A549 (cell line): ENCODE results near the gene OSBPL3. TPM values are rescaled to one million over a fixed set of nuclear protein-coding genes. Genes with fewer than 3 reads are reported as not detected.

Source experiments
- ATAC-seq, 2 experiments: fragments of 200-7000 bp in 1 of 2; fragments of >200 bp in 1 of 2; cut with Nextera tagmentation in 1 of 2; cut with Tn5 transposase in 1 of 2; 3 replicates each; pipeline versions ENCODE4 v1.8.0 to v1.9.1; 2018 to 2020; ENCODE audit warnings: mild to moderate bottlenecking in 1 of 2, moderate library complexity in 1 of 2
- CTCF ChIA-PET: fragments of 300-600 bp; sonication (Branson Sonifier 250); formaldehyde crosslinking; extraction: SDS; loops from one replicate; lab custom pipeline; 2021; ENCODE audit warnings: antibody characterized with exemption, inconsistent platforms; lab: Yijun Ruan, JAX
- POLR2A ChIA-PET: fragments of 350-600 bp; formaldehyde crosslinking; extraction: SDS; loops from one replicate; lab custom pipeline; 2021; ENCODE audit warnings: antibody characterized with exemption, inconsistent platforms; lab: Yijun Ruan, JAX
- DNase-seq, 2 experiments: peaks; one replicate each; pipeline versions ENCODE4 v3.0.0 to v3.0.0-alpha.2; 2011 to 2016; ENCODE audit warnings: low read depth in 1 of 2, low spot score in 1 of 2
- FAIRE-seq: peaks from 2 replicates; lab custom pipeline; 2011; peaks lifted over from hg19 to GRCh38; lab: Jason Lieb, UNC
- H3K27ac ChIP-seq, 2 experiments: fragments of >200 bp; sonication (Bioruptor Twin); formaldehyde crosslinking; 3 replicates each; pipeline ENCODE4 v1.5.1; 2016 to 2017
- H3K4me1 ChIP-seq: fragments of >200 bp; sonication (Bioruptor Twin); formaldehyde crosslinking; 3 replicates; pipeline ENCODE4 v1.6.1; 2016
- H3K4me2 ChIP-seq: fragments of >200 bp; sonication (Bioruptor Twin); formaldehyde crosslinking; 3 replicates; pipeline ENCODE4 v1.6.1; 2016
- H3K4me3 ChIP-seq: fragments of >200 bp; sonication (Bioruptor Twin); formaldehyde crosslinking; 3 replicates; pipeline ENCODE4 v1.5.1; 2016
- H3K9me3 ChIP-seq: fragments of >200 bp; sonication (Bioruptor Twin); formaldehyde crosslinking; 3 replicates; pipeline ENCODE4 v1.6.1; 2016
- ATOH8 ChIP-seq: fragments of 250-450 bp; sonication (Bioruptor Pico); IDR thresholded peaks from 2 replicates; pipeline ENCODE4 v1.5.0; 2020; ENCODE audit warnings: low read depth, mild to moderate bottlenecking, moderate library complexity
- BCL3 ChIP-seq: fragments of >200 bp; sonication (Bioruptor Twin); formaldehyde crosslinking; IDR thresholded peaks from 3 replicates; pipeline ENCODE4 v1.6.1; 2016
- CBX2 ChIP-seq: fragments of 200-600 bp; sonication (generic); IDR thresholded peaks from 2 replicates; pipeline ENCODE4 v1.6.1; 2016; ENCODE audit warnings: low read depth, mild to moderate bottlenecking, borderline replicate concordance
- CEBPB ChIP-seq, 2 experiments: fragments of >200 bp in 1 of 2; sonication (Bioruptor Twin) in 1 of 2; formaldehyde crosslinking in 1 of 2; IDR thresholded peaks; 2 replicates each; pipeline ENCODE4 v1.6.1; 2012 to 2016
- CHD2 ChIP-seq: fragments of 150-350 bp; IDR thresholded peaks from 2 replicates; pipeline ENCODE4 v1.6.1; 2014; ENCODE audit warnings: low read length; ENCODE audit not compliant: partially characterized antibody
- ELK1 ChIP-seq: fragments of 150-350 bp; IDR thresholded peaks from 2 replicates; pipeline ENCODE4 v1.6.1; 2014; ENCODE audit warnings: low read depth, mild to moderate bottlenecking, low read length
- FOSL2 ChIP-seq, 2 experiments: fragments of 450-650 bp in 1 of 2; fragments of >200 bp in 1 of 2; sonication (Bioruptor Twin) in 1 of 2; formaldehyde crosslinking; IDR thresholded peaks; 2 replicates each; pipeline versions ENCODE4 v1.5.0 to v1.6.1; 2016 to 2020; ENCODE audit warnings: mild to moderate bottlenecking in 1 of 2, moderate library complexity in 1 of 2
- FOXS1 ChIP-seq: fragments of 250-450 bp; sonication (Bioruptor Pico); IDR thresholded peaks from 2 replicates; pipeline ENCODE4 v1.5.0; 2020; ENCODE audit warnings: mild to moderate bottlenecking, moderate library complexity
- HDAC2 ChIP-seq: fragments of 200-600 bp; sonication (generic); IDR thresholded peaks from 2 replicates; pipeline ENCODE4 v1.6.1; 2016
- HES2 ChIP-seq: fragments of >200 bp; sonication (Bioruptor Twin); formaldehyde crosslinking; IDR thresholded peaks from 2 replicates; pipeline ENCODE4 v1.6.1; 2016
- HMGXB4 ChIP-seq: fragments of 250-450 bp; sonication (Bioruptor Pico); IDR thresholded peaks from 2 replicates; pipeline ENCODE4 v1.5.0; 2021; ENCODE audit warnings: mild to moderate bottlenecking, moderate library complexity, borderline replicate concordance
- HOXB13 ChIP-seq: fragments of 250-450 bp; sonication (Bioruptor Pico); IDR thresholded peaks from 2 replicates; pipeline ENCODE4 v1.5.0; 2020; ENCODE audit warnings: low read depth, mild to moderate bottlenecking, moderate library complexity
- JUNB ChIP-seq: fragments of >200 bp; sonication (Bioruptor Twin); formaldehyde crosslinking; IDR thresholded peaks from 2 replicates; pipeline ENCODE4 v1.6.1; 2016
- MAFK ChIP-seq: fragments of 450-650 bp; IDR thresholded peaks from 2 replicates; pipeline ENCODE4 v1.6.1; 2014; ENCODE audit not compliant: partially characterized antibody
- MAZ ChIP-seq: fragments of 150-350 bp; IDR thresholded peaks from 2 replicates; pipeline ENCODE4 v1.6.1; 2014; ENCODE audit warnings: antibody characterized with exemption, low read depth, low read length, borderline replicate concordance
- NR3C1 ChIP-seq: fragments of >200 bp; sonication (Bioruptor Twin); formaldehyde crosslinking; IDR thresholded peaks from 3 replicates; pipeline ENCODE4 v1.6.1; 2017
- PBX3 ChIP-seq: IDR thresholded peaks from 2 replicates; pipeline ENCODE4 v1.6.1; 2012
- PHF8 ChIP-seq: fragments of 200-600 bp; sonication (generic); IDR thresholded peaks from 2 replicates; pipeline ENCODE4 v1.6.1; 2016; ENCODE audit warnings: low read depth, mild to moderate bottlenecking, antibody characterized with exemption, moderate library complexity, borderline replicate concordance
- POLR2AphosphoS2 ChIP-seq: conservative IDR thresholded peaks from 2 replicates; pipeline ENCODE4 v1.6.1; 2012; ENCODE audit warnings: low read length, improper control_type of control experiment, inconsistent platforms
- RARB ChIP-seq: fragments of 250-450 bp; sonication (Bioruptor Pico); IDR thresholded peaks from 2 replicates; pipeline ENCODE4 v1.8.0; 2021; ENCODE audit warnings: mild to moderate bottlenecking, moderate library complexity
- RFX5 ChIP-seq: fragments of 450-650 bp; IDR thresholded peaks from 2 replicates; pipeline ENCODE4 v1.7.1; 2014; ENCODE audit warnings: antibody characterized with exemption, mild to moderate bottlenecking, moderate library complexity
- SMC3 ChIP-seq: fragments of >200 bp; sonication (Bioruptor Twin); formaldehyde crosslinking; IDR thresholded peaks from 3 replicates; pipeline ENCODE4 v1.6.1; 2018; ENCODE audit warnings: inconsistent platforms
- ZNF302 ChIP-seq: fragments of 250-450 bp; sonication (Bioruptor Pico); IDR thresholded peaks from 2 replicates; pipeline ENCODE4 v1.9.0; 2021; ENCODE audit warnings: inconsistent platforms, mild to moderate bottlenecking, moderate library complexity
- WGBS: methylation state at CpG from one replicate; pipeline ENCODE4 v1.1.6; 2017; ENCODE audit errors: missing lambda C conversion rate; 5-methylcytosine and 5-hydroxymethylcytosine counted together
- polyA plus RNA-seq, 4 experiments: library from polyadenylated mRNA; depleted of rRNA in 3 of 4; stranded (reverse); fragments of >200 nt; fragmentation: RNase III in 1 of 4; extraction: RNeasy Plus Mini Kit Qiagen cat#74134 plus additional on column Dnase treatment in 1 of 4; gene quantifications; 2 replicates in 3 of 4; 3 replicates in 1 of 4; pipeline ENCODE4 v1.2.3, GENCODE V29; 2011 to 2017

Gene OSBPL3
- polyA plus RNA-seq, 2 of the 4 experiments (the other 2 are of a cell fraction) = 10.9 to 17.4 TPM

- TF ChIP-seq PHF8 = no peak
- no peak for TF ChIP-seq HMGXB4 (CRISPR knock-in tag)
- TF ChIP-seq ATOH8 (CRISPR knock-in tag) = no peak
- no peak for TF ChIP-seq FOSL2 (IDR thresholded peaks at IDR 0.05)
- no peak for TF ChIP-seq FOSL2 (CRISPR knock-in tag; IDR thresholded peaks at IDR 0.05)
- TF ChIP-seq HDAC2 = no peak
- no peak for TF ChIP-seq ZNF302 (CRISPR knock-in tag)
- TF ChIP-seq JUNB = no peak
- no peak for TF ChIP-seq FOXS1
- no peak for TF ChIP-seq ELK1
- no peak for TF ChIP-seq PBX3
- TF ChIP-seq RFX5 = no peak
- no peak for TF ChIP-seq RARB (CRISPR knock-in tag)
- peak in 1 of 2 experiments; percentile 22 for DNase-seq
- FAIRE-seq = no peak
- CTCF ChIA-PET = interaction anchor here (1.0 to 2.2 kb wide), 5 partner anchors 8 to 142 kb away, joined by 3 to 10 read pairs (median 4); partner anchors contain the start of gene OSBPL3
- Histone ChIP-seq H3K4me1 (peaks cover 32% of the 10 kb centered on the region), H3K4me2 (peak overlapping the region; percentile 18; the same call in 2 of the 3 replicates), H3K27ac (peak overlapping the region; percentile 44 to 62; a peak in 5 of 6 replicates), H3K9me3 (no peaks in the 10 kb centered on the region), H3K4me3 (no peak overlapping the region)
- WGBS = 85% methylated on average over 9 of the region's 9 CpGs
- POLR2A ChIA-PET = no interaction called here
- peak in 1 of 2 experiments; percentile 67; a peak in 3 of 6 replicates for ATAC-seq
Observed at GRCh38 chr7:24971333-24972165, 8.4 kb downstream of the OSBPL3 start.

- DNase-seq = no peak
- H3K4me1 ChIP-seq = peaks cover 32% of the 10 kb centered on the region
- TF ChIP-seq CEBPB (IDR thresholded peaks at IDR 0.05) (no peak), NR3C1 (no peak), HES2 (no peak), ZNF302 (CRISPR knock-in tag) (no peak), SMC3 (no peak), MAZ (no peak), CHD2 (no peak), ELK1 (no peak), CBX2 (no peak), HDAC2 (no peak), BCL3 (no peak), PHF8 (no peak), HOXB13 (CRISPR knock-in tag) (no peak), HMGXB4 (CRISPR knock-in tag) (no peak), MAFK (no peak), POLR2AphosphoS2 (no peak)
- TF ChIP-seq, all 56 proteins: peak for 0
- H3K4me2 ChIP-seq = no peak overlapping the region
- ATAC-seq = no peak
- peak overlapping the region; percentile 44 to 62 for H3K27ac ChIP-seq
- H3K9me3 ChIP-seq = no peaks in the 10 kb centered on the region
- no peak overlapping the region for H3K4me3 ChIP-seq
- FAIRE-seq = no peak
- ChIA-PET POLR2A (no interaction called here), CTCF (interaction anchor here (1.0 to 2.2 kb wide), 5 partner anchors 9 to 141 kb away, joined by 3 to 10 read pairs (median 3); partner anchors contain the start of gene OSBPL3)
- WGBS = 76% methylated on average over 4 of the region's 4 CpGs
Observed at GRCh38 chr7:24970676-24971075, 9.3 kb downstream of the OSBPL3 start.
